Duodenal mucosa (tissue), 2 donors: Measurements from ENCODE around the gene CISH.

ENCODE experiments used
- H3K27ac ChIP-seq: one replicate; pipeline ENCODE4 v1.7.0; 2013; ENCODE audit warnings: low read depth, low read length
- H3K27me3 ChIP-seq, 2 donors: one replicate each; pipeline ENCODE4 v1.7.0; 2013; ENCODE audit warnings: low read length in 2 of 2, control low read depth in 1 of 2; ENCODE audit not compliant: insufficient read depth in 2 of 2, control insufficient read depth in 1 of 2
- H3K36me3 ChIP-seq, 2 donors: one replicate each; pipeline ENCODE4 v1.7.0; 2013; ENCODE audit warnings: low read length in 2 of 2, control low read depth in 1 of 2; ENCODE audit not compliant: insufficient read depth in 2 of 2, control insufficient read depth in 1 of 2
- H3K4me1 ChIP-seq, 2 donors: one replicate each; pipeline ENCODE4 v1.7.0; 2013; ENCODE audit warnings: low read length in 2 of 2, control low read depth in 1 of 2; ENCODE audit not compliant: insufficient read depth in 2 of 2, control insufficient read depth in 1 of 2
- H3K4me3 ChIP-seq, 2 donors: one replicate each; pipeline ENCODE4 v1.7.0; 2013; ENCODE audit warnings: low read length in 2 of 2, low read depth in 1 of 2
- H3K9ac ChIP-seq, 2 donors: one replicate each; pipeline ENCODE4 v1.7.0; 2013; ENCODE audit warnings: low read length in 2 of 2, low read depth in 1 of 2
- H3K9me3 ChIP-seq, 2 donors: one replicate each; pipeline ENCODE4 v1.7.0; 2013; ENCODE audit warnings: low read length in 2 of 2, control low read depth in 1 of 2; ENCODE audit not compliant: control insufficient read depth in 1 of 2

Gene CISH

GRCh38 chr3:50639055-50639494 lies 27.5 kb upstream of the CISH start:
- Histone ChIP-seq H3K27me3 (no peaks in the 10 kb centered on the region), H3K4me1 (peaks cover 0 to 5% of the 10 kb centered on the region in 2 donors), H3K36me3 (peaks cover 25 to 43% of the 10 kb centered on the region in 2 donors), H3K4me3 (no peak overlapping the region), H3K9me3 (no peaks in the 10 kb centered on the region), H3K27ac (no peak overlapping the region), H3K9ac (no peak overlapping the region)

GRCh38 chr3:50637945-50638344 lies 26.4 kb upstream of the CISH start:
- Histone ChIP-seq H3K4me3 (no peak overlapping the region), H3K27me3 (no peaks in the 10 kb centered on the region), H3K9me3 (no peaks in the 10 kb centered on the region), H3K27ac (no peak overlapping the region), H3K36me3 (peaks cover 16 to 32% of the 10 kb centered on the region in 2 donors), H3K4me1 (peaks cover 0 to 5% of the 10 kb centered on the region in 2 donors), H3K9ac (no peak overlapping the region)

DNA sequence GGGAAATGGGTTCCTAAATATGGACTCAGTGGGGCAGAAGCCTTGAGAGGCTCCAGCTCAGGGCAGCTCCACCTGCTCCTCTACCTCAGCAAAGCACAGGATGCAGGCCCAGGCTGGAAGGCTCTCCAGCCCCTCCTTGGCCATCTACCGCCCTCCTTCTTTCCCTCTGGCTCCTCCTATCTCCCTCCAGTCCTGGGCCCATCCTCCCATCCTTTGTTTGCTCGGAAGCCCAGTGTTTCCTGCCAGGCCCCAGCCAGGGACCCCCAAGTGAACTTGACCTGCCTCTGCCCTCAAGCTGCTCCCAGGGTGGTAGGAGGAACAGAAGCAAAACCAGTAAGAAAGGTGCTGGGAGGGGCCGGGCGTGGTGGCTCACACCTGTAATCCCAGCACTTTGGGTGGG lies 25.4 kb upstream of the CISH start:
- Histone ChIP-seq H3K9ac (no peak overlapping the region), H3K4me3 (no peak overlapping the region), H3K36me3 (peaks cover 16 to 25% of the 10 kb centered on the region in 2 donors), H3K9me3 (no peaks in the 10 kb centered on the region), H3K27ac (no peak overlapping the region), H3K4me1 (peaks cover 0 to 5% of the 10 kb centered on the region in 2 donors), H3K27me3 (no peaks in the 10 kb centered on the region)

GRCh38 chr3:50635066-50635465 lies 23.5 kb upstream of the CISH start:
- Histone ChIP-seq H3K36me3 (peaks cover 3 to 6% of the 10 kb centered on the region in 2 donors), H3K9me3 (no peaks in the 10 kb centered on the region), H3K4me1 (peaks cover 0 to 8% of the 10 kb centered on the region in 2 donors), H3K27me3 (no peaks in the 10 kb centered on the region), H3K27ac (no peak overlapping the region), H3K9ac (no peak overlapping the region), H3K4me3 (no peak overlapping the region)

DNA sequence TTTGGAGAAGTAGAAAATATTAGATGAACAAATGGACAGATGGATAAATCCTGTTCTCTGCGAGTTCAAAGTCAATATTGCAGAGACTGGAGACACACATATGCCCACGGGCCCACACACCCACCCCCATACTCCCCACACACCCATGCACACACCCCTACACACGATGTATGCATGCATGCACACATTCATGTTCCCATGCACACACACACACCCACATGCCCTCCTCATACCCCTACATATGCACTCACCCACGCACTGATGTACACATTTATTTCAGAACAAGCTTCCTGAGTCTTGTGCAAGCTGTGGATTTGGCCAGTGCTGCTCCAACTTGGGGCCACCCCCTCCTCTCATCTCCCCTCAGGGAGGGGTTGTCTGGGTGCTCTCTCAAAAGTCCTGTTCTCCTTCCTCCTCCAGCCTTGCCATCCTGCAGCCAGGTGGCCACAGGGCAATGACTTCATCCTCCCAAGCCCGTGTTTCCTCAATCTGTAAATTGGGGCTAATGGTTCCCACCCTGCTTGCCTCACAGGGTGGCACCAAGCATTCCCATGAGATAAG lies 21.7 kb upstream of the CISH start:
- Histone ChIP-seq H3K9me3 (no peaks in the 10 kb centered on the region), H3K27me3 (no peaks in the 10 kb centered on the region), H3K27ac (no peak overlapping the region), H3K4me1 (peaks cover under 1 to 8% of the 10 kb centered on the region in 2 donors), H3K36me3 (peaks cover 2 to 3% of the 10 kb centered on the region in 2 donors), H3K9ac (no peak overlapping the region), H3K4me3 (no peak overlapping the region)

DNA sequence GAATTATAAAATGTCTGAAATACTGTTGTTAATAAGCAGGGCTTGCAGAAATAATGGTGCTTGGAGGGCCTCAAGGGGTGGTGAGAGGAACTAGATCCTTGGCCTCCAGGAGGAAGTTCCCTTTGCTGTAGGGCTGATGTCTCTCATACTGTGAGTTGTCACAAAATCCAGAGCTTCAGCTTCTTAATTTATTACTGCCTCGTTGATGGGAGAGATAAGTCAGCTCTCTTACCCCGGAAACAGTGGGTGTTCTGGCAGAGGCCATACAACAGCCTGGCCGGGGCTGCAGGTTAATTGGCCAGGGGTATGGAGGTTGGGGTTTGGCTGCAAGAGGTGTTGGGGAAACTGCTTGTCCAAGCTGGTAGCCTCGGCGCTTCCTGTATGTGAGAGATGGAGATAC lies 20.9 kb upstream of the CISH start:
- no peak overlapping the region for H3K27ac ChIP-seq
- H3K9me3 ChIP-seq: no peaks in the 10 kb centered on the region
- no peak overlapping the region for H3K4me3 ChIP-seq
- no peaks in the 10 kb centered on the region for H3K27me3 ChIP-seq
- peaks cover 2 to 3% of the 10 kb centered on the region in 2 donors for H3K36me3 ChIP-seq
- H3K9ac ChIP-seq: no peak overlapping the region
- peaks cover 5 to 8% of the 10 kb centered on the region in 2 donors for H3K4me1 ChIP-seq

- H3K4me1 ChIP-seq: peaks cover 5 to 6% of the 10 kb centered on the region in 2 donors
- no peaks in the 10 kb centered on the region for H3K9me3 ChIP-seq
- no peak overlapping the region for H3K9ac ChIP-seq
- no peak overlapping the region for H3K4me3 ChIP-seq
- H3K36me3 ChIP-seq: peaks cover 3 to 9% of the 10 kb centered on the region in 2 donors
- no peak overlapping the region for H3K27ac ChIP-seq
- H3K27me3 ChIP-seq: no peaks in the 10 kb centered on the region
Measured at GRCh38 chr3:50630877-50631276, 19.3 kb upstream of the CISH start.

DNA sequence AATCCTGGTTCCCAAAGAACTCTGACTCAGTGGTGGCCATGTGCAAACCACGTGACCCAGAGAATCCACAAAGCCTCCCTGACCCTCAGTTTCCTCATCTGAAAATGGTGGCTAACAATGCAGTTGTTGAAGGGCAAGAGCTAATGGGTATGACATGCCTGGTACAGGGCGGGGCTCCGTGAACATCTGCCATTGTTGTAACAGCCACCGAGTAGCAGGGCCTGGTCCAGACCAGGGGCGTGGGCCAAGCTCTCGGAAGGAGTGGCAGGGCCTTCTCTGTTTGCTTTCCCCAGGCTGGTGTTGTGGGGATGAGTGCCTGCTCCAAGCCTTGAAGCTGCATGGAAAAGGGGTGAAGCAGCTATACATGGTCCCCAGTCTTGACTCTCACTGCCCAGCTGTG lies 18.8 kb upstream of the CISH start:
- Histone ChIP-seq H3K4me1 (peaks cover 5 to 6% of the 10 kb centered on the region in 2 donors), H3K27me3 (no peaks in the 10 kb centered on the region), H3K36me3 (peaks cover 3 to 9% of the 10 kb centered on the region in 2 donors), H3K9ac (no peak overlapping the region), H3K4me3 (no peak overlapping the region), H3K9me3 (no peaks in the 10 kb centered on the region), H3K27ac (no peak overlapping the region)

DNA sequence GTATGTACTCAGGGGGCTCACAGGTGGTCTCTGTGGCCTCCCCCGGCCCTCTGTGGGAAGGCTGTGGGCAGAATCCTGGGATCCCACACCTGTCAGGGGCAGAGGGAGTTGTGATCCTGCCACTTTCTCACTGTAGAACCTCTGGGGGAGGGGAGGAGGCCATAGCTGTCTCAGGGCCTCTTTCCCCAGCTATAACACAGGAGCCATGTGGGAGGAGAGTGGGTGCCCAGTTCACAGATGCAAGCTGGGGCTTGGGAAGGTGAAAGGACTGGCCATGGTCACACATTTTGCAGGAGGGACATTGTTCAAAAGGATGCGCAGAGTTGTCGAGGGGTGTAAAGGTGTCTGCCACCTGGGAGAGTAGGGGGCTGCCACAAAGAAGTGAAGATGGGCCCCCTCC lies 17.0 kb upstream of the CISH start:
- Histone ChIP-seq H3K4me3 (no peak overlapping the region), H3K9ac (no peak overlapping the region), H3K27me3 (no peaks in the 10 kb centered on the region), H3K9me3 (no peaks in the 10 kb centered on the region), H3K27ac (no peak overlapping the region), H3K4me1 (peaks cover 17 to 18% of the 10 kb centered on the region in 2 donors), H3K36me3 (peaks cover 5 to 10% of the 10 kb centered on the region in 2 donors)

- Histone ChIP-seq H3K36me3 (peaks cover 5 to 14% of the 10 kb centered on the region in 2 donors), H3K27me3 (no peaks in the 10 kb centered on the region), H3K27ac (no peak overlapping the region), H3K4me1 (peaks cover 19 to 26% of the 10 kb centered on the region in 2 donors), H3K4me3 (no peak overlapping the region), H3K9ac (no peak overlapping the region), H3K9me3 (no peaks in the 10 kb centered on the region)
Measured at GRCh38 chr3:50627407-50628051, 16.0 kb upstream of the CISH start.
